Activated CD4-positive, alpha-beta T cell treated with anti-CD3 and anti-CD28 coated beads, Interleukin-2, amount 10 ng/mL, durations not matched to agents 24 days and 14 days (primary cell): ENCODE measurements around the gene HK2. TPM values are rescaled to one million over a fixed set of nuclear protein-coding genes. Genes with fewer than 3 reads are reported as not detected.
A peak's percentile ranks its signal among the peaks of the same experiment; 100 is the strongest.
"Not testable (repeated sequence)": the region's sequence is repeated elsewhere in the genome, so short reads cannot be mapped to it uniquely, and the experiment has no call there.

Source experiments
- DNase-seq: peaks from one replicate; pipeline ENCODE4 v3.0.0; 2022
- H3K27ac Mint-ChIP-seq: one replicate; pipeline ENCODE4 v1.8.0; 2022; ENCODE audit warnings: mild to moderate bottlenecking, mixed read lengths
- H3K27me3 Mint-ChIP-seq: one replicate; pipeline ENCODE4 v1.8.0; 2022; ENCODE audit warnings: mixed read lengths
- H3K36me3 Mint-ChIP-seq: one replicate; pipeline ENCODE4 v1.8.0; 2022; ENCODE audit warnings: low read depth, mild to moderate bottlenecking, mixed read lengths
- H3K4me1 Mint-ChIP-seq: one replicate; pipeline ENCODE4 v1.8.0; 2021; ENCODE audit warnings: mixed read lengths
- H3K4me3 Mint-ChIP-seq: one replicate; pipeline ENCODE4 v1.8.0; 2022; ENCODE audit warnings: mild to moderate bottlenecking, moderate library complexity, mixed read lengths
- H3K9me3 Mint-ChIP-seq: one replicate; pipeline ENCODE4 v1.8.0; 2021; ENCODE audit warnings: mixed read lengths
- intact Hi-C: fragments of 100-400 bp; cut with micrococcal nuclease; formaldehyde crosslinking; loops from one replicate; pipeline ENCODE4 v1.15.1; 2023
- total RNA-seq: library from RNA; stranded (reverse); gene quantifications from 2 replicates; pipeline ENCODE4 v1.2.3, GENCODE V29; 2022

Gene HK2
- total RNA-seq, 1 donor from 2014 or later = 118 TPM

GRCh38 chr2:74894272-74894981, 60.5 kb downstream of the HK2 start:
- peaks cover 79% of the 10 kb centered on the region for H3K36me3 Mint-ChIP-seq
- peaks cover 5% of the 10 kb centered on the region for H3K9me3 Mint-ChIP-seq
- no peak overlapping the region for H3K27ac Mint-ChIP-seq
- DNase-seq = no peak
- H3K4me3 Mint-ChIP-seq = no peak overlapping the region
- no peaks in the 10 kb centered on the region for H3K4me1 Mint-ChIP-seq
- intact Hi-C loops = no loop called here
- no peaks in the 10 kb centered on the region for H3K27me3 Mint-ChIP-seq

GRCh38 chr2:74895001-74895400, 61.1 kb downstream of the HK2 start:
- Mint-ChIP-seq H3K36me3 (peaks cover 73% of the 10 kb centered on the region), H3K9me3 (peaks cover 5% of the 10 kb centered on the region), H3K27me3 (no peaks in the 10 kb centered on the region), H3K4me3 (no peak overlapping the region), H3K4me1 (no peaks in the 10 kb centered on the region), H3K27ac (no peak overlapping the region)
- intact Hi-C loops = no loop called here
- DNase-seq = no peak

DNA sequence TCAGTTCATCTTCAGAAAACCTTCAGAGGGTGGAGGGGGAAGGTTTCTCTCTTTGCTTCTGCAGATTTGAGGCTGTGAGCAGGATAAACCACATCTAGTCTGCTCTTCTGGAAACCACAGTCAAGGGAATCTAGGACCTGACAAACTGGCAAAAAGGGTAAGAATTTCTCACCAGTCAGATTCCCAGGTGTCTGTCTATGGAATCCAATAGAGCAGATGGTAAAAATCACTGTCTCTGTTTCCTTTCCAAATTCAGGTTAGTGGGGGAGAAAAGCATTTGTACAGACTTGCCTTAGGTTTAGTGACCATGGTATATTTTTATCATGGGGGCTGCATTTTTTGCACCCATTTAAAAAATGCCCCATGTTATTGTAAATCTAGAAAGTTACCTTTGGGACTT, 62.3 kb downstream of the HK2 start:
- intact Hi-C loops = no loop called here
- no peak overlapping the region for H3K4me3 Mint-ChIP-seq
- peaks cover 5% of the 10 kb centered on the region for H3K9me3 Mint-ChIP-seq
- no peaks in the 10 kb centered on the region for H3K27me3 Mint-ChIP-seq
- H3K27ac Mint-ChIP-seq = no peak overlapping the region
- no peaks in the 10 kb centered on the region for H3K4me1 Mint-ChIP-seq
- DNase-seq = no peak
- H3K36me3 Mint-ChIP-seq = peaks cover 61% of the 10 kb centered on the region

DNA sequence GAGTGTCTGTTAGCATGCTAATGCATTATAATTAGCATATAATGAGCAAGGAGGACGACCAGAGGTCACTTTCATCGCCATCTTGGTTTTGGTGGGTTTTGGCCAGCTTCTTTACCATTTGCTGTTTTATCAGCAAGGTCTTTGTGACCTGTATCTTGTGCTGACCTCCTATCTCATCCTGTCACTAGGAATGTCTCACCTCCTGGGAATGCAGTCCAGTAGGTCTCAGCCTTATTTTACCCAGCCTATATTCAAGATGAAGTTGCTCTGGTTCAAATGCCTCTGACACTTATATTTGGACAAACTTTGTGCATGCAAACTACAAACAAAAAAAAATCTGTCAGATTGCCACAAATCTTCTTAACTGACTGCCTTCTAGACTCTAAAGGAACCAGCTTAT, 66.3 kb downstream of the HK2 start:
- H3K9me3 Mint-ChIP-seq, H3K27me3 Mint-ChIP-seq, intact Hi-C loops, H3K27ac Mint-ChIP-seq, DNase-seq, H3K4me3 Mint-ChIP-seq, H3K4me1 Mint-ChIP-seq: not testable (repeated sequence)
- H3K36me3 Mint-ChIP-seq = peaks cover 25% of the 10 kb centered on the region

DNA sequence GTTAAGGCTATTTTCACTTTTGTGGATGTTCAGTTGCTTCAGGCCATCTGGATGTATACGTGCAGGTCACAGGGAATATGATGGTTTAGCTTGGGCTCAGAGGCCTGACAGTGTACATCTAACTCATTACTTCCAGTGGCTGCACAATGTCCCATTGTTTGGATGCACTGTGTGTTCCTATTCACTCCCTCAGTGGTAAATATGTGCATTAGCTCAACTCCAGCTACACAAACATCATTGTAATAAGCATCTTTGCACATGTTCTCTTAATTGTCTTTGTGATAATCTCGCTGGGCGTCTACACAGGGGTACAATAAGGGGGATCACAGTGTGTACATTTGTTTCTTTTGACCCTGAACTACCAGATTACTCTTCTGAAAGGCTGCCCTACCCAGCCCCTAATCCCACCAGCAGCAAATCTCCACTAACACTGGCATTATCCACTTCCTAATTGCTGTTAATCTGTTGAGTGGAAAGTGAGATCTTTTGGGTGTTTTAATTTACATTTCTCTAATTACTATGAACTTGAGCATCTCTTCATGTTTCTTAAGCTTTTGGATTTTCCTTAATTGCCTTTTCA, 68.4 kb downstream of the HK2 start:
- DNase-seq = no peak
- H3K27me3 Mint-ChIP-seq = peaks cover 2% of the 10 kb centered on the region
- H3K4me1 Mint-ChIP-seq = no peaks in the 10 kb centered on the region
- peaks cover 9% of the 10 kb centered on the region for H3K36me3 Mint-ChIP-seq
- no peaks in the 10 kb centered on the region for H3K9me3 Mint-ChIP-seq
- intact Hi-C loops = no loop called here
- H3K27ac Mint-ChIP-seq = no peak overlapping the region
- no peak overlapping the region for H3K4me3 Mint-ChIP-seq

DNA sequence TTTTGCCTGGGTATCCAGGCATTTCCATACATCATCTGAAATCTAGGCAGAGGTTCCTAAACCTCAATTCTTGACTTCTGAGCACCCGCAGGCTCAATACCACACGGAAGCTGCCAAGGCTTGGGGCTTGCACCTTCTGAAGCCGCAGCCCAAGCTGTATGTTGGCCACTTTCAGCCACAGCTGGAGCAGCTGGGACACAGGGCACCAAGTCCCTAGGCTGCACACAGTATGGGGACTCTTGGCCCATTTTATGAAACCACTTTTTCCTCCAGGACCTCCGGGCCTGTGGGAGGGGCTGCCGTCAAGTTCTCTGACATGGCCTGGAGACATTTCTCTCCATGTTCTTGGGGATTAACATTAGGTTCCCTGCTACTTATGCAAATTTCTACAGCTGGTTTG, 72.5 kb downstream of the HK2 start:
- no peaks in the 10 kb centered on the region for H3K9me3 Mint-ChIP-seq
- H3K27ac Mint-ChIP-seq = no peak overlapping the region
- DNase-seq = no peak
- peaks cover 8% of the 10 kb centered on the region for H3K4me1 Mint-ChIP-seq
- peaks cover 25% of the 10 kb centered on the region for H3K27me3 Mint-ChIP-seq
- no peaks in the 10 kb centered on the region for H3K36me3 Mint-ChIP-seq
- no peak overlapping the region for H3K4me3 Mint-ChIP-seq
- intact Hi-C loops = no loop called here

DNA sequence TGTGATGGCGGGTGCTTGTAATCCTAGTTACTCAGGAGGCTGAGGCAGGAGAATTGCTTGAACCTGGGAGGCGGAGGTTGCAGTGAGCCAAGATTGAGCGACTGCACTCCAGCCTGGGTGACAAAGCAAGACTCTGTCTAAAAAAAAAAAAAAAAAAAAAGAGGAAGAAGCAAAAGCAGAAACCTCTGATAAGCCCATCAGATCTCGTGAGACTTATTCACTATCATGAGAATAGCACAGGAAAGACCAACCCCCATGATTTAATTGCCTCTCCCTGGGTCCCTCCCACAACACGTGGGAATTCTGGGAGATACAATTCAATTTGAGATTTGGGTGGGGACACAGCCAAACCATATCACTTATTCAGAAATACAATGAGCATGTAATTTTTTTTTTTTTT, 73.6 kb downstream of the HK2 start:
- H3K36me3 Mint-ChIP-seq, intact Hi-C loops, H3K27ac Mint-ChIP-seq, DNase-seq, H3K4me1 Mint-ChIP-seq, H3K4me3 Mint-ChIP-seq, H3K9me3 Mint-ChIP-seq: not testable (repeated sequence)
- peaks cover 27% of the 10 kb centered on the region for H3K27me3 Mint-ChIP-seq

DNA sequence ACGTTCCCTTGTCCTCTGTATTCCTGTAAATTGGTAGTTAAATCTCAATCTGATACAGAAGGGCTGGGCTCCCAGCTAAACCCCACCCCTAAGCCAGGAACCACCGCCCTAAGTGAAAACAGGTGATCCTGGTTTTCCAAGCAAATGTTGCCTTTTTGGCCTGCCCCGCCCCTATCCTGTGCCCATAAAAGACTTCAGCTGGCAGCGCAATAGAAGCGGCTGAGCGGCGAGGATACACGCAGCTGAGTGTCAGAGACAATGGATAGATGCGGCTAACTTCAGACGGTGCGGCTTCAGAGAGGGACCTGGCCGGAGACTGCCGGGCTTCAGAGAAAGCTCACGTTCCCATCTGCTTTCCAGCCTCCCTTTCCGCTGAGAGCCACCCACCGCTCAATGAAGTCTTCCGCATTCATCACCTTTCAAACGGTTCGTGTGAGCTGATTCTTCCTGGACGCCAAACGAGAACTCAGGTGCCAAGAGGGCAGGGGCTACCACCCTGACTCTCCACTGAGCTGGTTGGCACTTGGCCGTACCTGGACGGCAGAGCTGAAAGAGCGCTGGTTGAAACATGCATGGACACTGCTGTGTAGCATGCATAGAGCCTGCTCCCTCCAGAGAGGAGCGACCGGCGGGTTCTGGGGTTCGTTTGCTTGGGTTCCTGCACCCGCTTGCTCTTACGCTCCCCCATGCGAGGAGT, 75.0 kb downstream of the HK2 start:
- H3K36me3 Mint-ChIP-seq = no peaks in the 10 kb centered on the region

GRCh38 chr2:74910245-74910644, 76.3 kb downstream of the HK2 start:
- no peak overlapping the region for H3K27ac Mint-ChIP-seq
- no peaks in the 10 kb centered on the region for H3K36me3 Mint-ChIP-seq
- peaks cover 13% of the 10 kb centered on the region for H3K4me1 Mint-ChIP-seq
- intact Hi-C loops = loop anchor here (10.0 kb wide), 1 partner anchor 715 kb away; no protein-coding TSS in a partner anchor
- H3K27me3 Mint-ChIP-seq = peaks cover 43% of the 10 kb centered on the region
- no peaks in the 10 kb centered on the region for H3K9me3 Mint-ChIP-seq
- no peak for DNase-seq
- H3K4me3 Mint-ChIP-seq = no peak overlapping the region

More for the DNA sequence above, 75.0 kb downstream of the HK2 start:
- intact Hi-C loops = no loop called here
- DNase-seq = no peak
- H3K27me3 Mint-ChIP-seq = peaks cover 34% of the 10 kb centered on the region
- peak overlapping the region; percentile 17 for H3K4me3 Mint-ChIP-seq
- H3K4me1 Mint-ChIP-seq = peaks cover 8% of the 10 kb centered on the region
- H3K27ac Mint-ChIP-seq = no peak overlapping the region
- no peaks in the 10 kb centered on the region for H3K9me3 Mint-ChIP-seq

DNA sequence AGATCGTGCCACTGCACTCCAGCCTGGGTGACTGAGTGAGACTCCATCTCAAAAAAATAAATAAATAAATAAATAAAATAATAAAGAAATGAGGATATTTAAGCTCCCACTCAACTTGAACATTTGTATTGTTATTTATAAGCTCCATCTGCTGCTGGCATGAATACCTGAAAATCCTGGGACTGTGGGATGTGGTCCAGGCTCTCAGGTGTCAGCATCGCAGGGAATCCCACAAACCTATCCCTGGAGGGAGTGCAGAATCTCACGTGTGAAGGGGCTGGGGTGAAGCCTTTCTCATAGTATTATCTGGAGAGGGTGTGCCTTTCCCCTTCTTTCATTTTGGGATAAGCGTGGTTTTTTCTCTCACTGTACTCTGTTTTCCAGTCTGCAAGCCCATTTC, 77.1 kb downstream of the HK2 start:
- Mint-ChIP-seq H3K27me3 (peaks cover 42% of the 10 kb centered on the region), H3K4me3 (no peak overlapping the region), H3K36me3 (no peaks in the 10 kb centered on the region), H3K27ac (no peak overlapping the region), H3K4me1 (peaks cover 21% of the 10 kb centered on the region), H3K9me3 (no peaks in the 10 kb centered on the region)
- DNase-seq = no peak
- intact Hi-C loops = loop anchor here (10.0 kb wide), 1 partner anchor 714 kb away; no protein-coding TSS in a partner anchor

DNA sequence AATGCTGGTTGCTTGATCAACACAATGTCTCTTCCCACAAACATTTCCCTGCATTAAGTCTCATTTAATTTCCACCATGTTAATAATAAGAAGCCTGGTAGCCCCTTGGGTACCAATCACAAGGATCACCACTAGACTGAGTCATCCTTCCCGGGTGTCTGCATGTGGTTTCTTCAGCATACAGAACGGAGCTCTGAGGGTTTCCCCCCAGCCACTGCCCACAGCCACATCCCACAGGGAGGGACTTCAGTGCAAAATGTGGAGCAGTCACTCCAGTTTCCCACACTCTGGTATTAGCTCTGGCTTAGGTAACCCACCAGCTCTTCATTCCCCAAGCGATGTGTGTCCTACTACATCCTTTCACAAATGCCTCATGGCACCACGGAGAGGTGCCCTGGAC, 81.8 kb downstream of the HK2 start:
- H3K4me1 Mint-ChIP-seq = peaks cover 15% of the 10 kb centered on the region
- no peaks in the 10 kb centered on the region for H3K36me3 Mint-ChIP-seq
- DNase-seq = peak; percentile 73
- H3K9me3 Mint-ChIP-seq = no peaks in the 10 kb centered on the region
- H3K27me3 Mint-ChIP-seq = peaks cover 41% of the 10 kb centered on the region
- H3K4me3 Mint-ChIP-seq = no peak overlapping the region
- intact Hi-C loops = loop anchor here (5.0 to 10.0 kb wide), 2 partner anchors 152 to 709 kb away; no protein-coding TSS in a partner anchor
- no peak overlapping the region for H3K27ac Mint-ChIP-seq

GRCh38 chr2:74916394-74916793, 82.5 kb downstream of the HK2 start:
- intact Hi-C loops = loop anchor here (5.0 to 10.0 kb wide), 2 partner anchors 151 to 708 kb away; no protein-coding TSS in a partner anchor
- no peaks in the 10 kb centered on the region for H3K36me3 Mint-ChIP-seq

GRCh38 chr2:74917702-74918619, 84.0 kb downstream of the HK2 start:
- H3K27me3 Mint-ChIP-seq = peaks cover 35% of the 10 kb centered on the region
- H3K4me1 Mint-ChIP-seq = peaks cover 15% of the 10 kb centered on the region
- H3K36me3 Mint-ChIP-seq = no peaks in the 10 kb centered on the region
- no peak for DNase-seq
- H3K4me3 Mint-ChIP-seq = no peak overlapping the region
- no peaks in the 10 kb centered on the region for H3K9me3 Mint-ChIP-seq
- H3K27ac Mint-ChIP-seq = no peak overlapping the region
- intact Hi-C loops = loop anchor here (2.0 to 10.0 kb wide), 3 partner anchors 149 to 707 kb away; no protein-coding TSS in a partner anchor

More at GRCh38 chr2:74916394-74916793, 82.5 kb downstream of the HK2 start:
- Mint-ChIP-seq H3K9me3 (no peaks in the 10 kb centered on the region), H3K4me1 (peaks cover 15% of the 10 kb centered on the region), H3K27me3 (peaks cover 38% of the 10 kb centered on the region), H3K27ac (no peak overlapping the region), H3K4me3 (no peak overlapping the region)
- DNase-seq = no peak
